ENCODE results near the gene LYPD5. TPM values are rescaled to one million over a fixed set of nuclear protein-coding genes. Genes with fewer than 3 reads are reported as not detected.

LYPD5 gene
- total and polyA plus RNA-seq, 2 of the 8 experiments (the other 6 are each of a cell fraction or from before 2014, with no cell fraction given) = 0.74 to 4.3 TPM

GRCh38 chr19:43765109-43765876 lies 37.0 kb downstream of the LYPD5 start (continued):
- TF ChIP-seq CHD7 (IDR thresholded peaks at IDR 0.05; ENCODE audit: insufficient replicate concordance, low read length) = no peak
- no peak for TF ChIP-seq TCF12 (IDR thresholded peaks at IDR 0.05; ENCODE audit: low read depth, low read length)
- no peak for TF ChIP-seq CREB1 (IDR thresholded peaks at IDR 0.05)
- no peak for TF ChIP-seq POLR2AphosphoS5 (IDR thresholded peaks at IDR 0.05; ENCODE audit: low read depth, low read length)
- no peak for TF ChIP-seq RXRA (IDR thresholded peaks at IDR 0.05; ENCODE audit: insufficient read depth, low read depth, low read length)
- TF ChIP-seq ATF3 (IDR thresholded peaks at IDR 0.05; ENCODE audit: insufficient read depth, low read depth, low read length) = no peak
- no peak for TF ChIP-seq SIN3A (conservative IDR thresholded peaks at IDR 0.05 in 1 of 2, IDR thresholded peaks at IDR 0.05 in 1 of 2; ENCODE audit: low read depth in 1 of 2, low read length in 2 of 2)
- no peak for TF ChIP-seq POU5F1 (IDR thresholded peaks at IDR 0.05; ENCODE audit: low read depth, low read length)
- TF ChIP-seq, protein P1, sequence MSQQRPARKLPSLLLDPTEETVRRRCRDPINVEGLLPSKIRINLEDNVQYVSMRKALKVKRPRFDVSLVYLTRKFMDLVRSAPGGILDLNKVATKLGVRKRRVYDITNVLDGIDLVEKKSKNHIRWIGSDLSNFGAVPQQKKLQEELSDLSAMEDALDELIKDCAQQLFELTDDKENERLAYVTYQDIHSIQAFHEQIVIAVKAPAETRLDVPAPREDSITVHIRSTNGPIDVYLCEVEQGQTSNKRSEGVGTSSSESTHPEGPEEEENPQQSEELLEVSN (IDR thresholded peaks at IDR 0.05) = no peak
